ENCODE results near the gene IL36G. TPM values are rescaled to one million over a fixed set of nuclear protein-coding genes. Genes with fewer than 3 reads are reported as not detected.

Gene IL36G
- total RNA-seq, 2 experiments from 2014 or later = not detected

- H3K36me3 Mint-ChIP-seq = peaks cover 1% of the 10 kb centered on the region
- ATAC-seq (ENCODE audit: low read depth) (no peak), DNase-seq (no peak)
- H3K27me3 Mint-ChIP-seq = peaks cover 13% of the 10 kb centered on the region
- H3K9me3 Mint-ChIP-seq = no peaks in the 10 kb centered on the region
- H3K4me1 Mint-ChIP-seq = no peaks in the 10 kb centered on the region
- H3K4me3 Mint-ChIP-seq = no peak overlapping the region
- POLR2A ChIA-PET = interaction anchor here (0.6 kb wide), 1 partner anchor 199 kb away, joined by 3 read pairs; no protein-coding TSS in a partner anchor
- no peak overlapping the region for H3K27ac Mint-ChIP-seq
Observed at GRCh38 chr2:112954364-112954763, 23.4 kb upstream of the IL36G start.

DNA sequence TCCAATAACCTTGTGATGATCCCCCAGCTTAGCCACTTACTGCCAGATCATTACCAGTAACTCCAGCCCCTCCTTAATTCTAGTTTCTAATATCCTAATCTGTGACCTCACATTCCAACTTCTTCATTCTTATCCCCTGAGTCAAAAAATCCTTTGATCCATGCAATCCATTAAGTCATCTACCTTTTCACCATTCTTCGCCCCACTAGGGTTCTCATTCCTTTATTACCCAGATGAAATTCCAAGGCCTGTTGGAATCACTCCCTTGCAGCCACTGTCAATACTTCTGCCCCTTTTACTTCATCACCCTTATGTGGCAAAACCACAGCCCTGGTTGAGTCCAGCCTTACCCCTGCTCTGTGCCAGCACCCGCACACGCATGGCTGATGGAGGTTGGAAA is 20.3 kb upstream of the IL36G start:
- Mint-ChIP-seq H3K4me1 (no peaks in the 10 kb centered on the region), H3K4me3 (no peak overlapping the region), H3K27me3 (no peaks in the 10 kb centered on the region), H3K27ac (no peak overlapping the region), H3K9me3 (no peaks in the 10 kb centered on the region), H3K36me3 (no peaks in the 10 kb centered on the region)
- POLR2A ChIA-PET = no interaction called here
- no peak for ATAC-seq (ENCODE audit: low read depth)
- DNase-seq = no peak

DNA sequence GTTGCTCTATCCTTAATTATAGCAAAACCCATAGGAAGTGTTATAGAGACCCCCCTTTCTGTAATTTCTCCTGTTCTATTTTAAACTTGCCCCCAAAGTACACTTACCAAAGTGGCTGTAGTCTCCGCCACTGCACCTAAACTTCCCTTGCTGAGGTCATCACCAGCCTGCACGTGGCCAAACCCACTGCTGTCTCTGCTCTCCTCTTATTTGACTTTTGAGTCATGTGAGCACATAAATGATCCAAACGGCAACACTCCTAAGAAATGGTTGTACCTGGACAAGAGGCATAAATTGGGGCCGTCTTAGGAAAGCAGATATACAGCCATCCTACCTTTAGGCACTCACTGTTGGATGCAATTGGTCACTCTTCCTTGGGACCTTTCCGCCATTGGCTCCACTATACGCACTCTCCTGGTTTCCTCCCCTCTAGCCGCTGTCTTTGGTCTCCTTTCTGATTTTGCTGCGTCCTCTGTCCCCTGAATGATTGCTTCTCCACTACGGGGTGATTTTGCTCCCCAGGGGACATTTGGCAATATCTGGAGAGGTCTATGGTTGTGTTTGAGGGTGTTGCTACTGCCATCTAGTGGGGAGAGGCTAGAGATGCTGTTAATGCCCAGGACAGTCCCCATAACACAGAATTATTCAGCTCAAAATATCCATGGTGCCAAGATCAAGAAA is 19.2 kb upstream of the IL36G start:
- H3K27me3 Mint-ChIP-seq = no peaks in the 10 kb centered on the region

DNA sequence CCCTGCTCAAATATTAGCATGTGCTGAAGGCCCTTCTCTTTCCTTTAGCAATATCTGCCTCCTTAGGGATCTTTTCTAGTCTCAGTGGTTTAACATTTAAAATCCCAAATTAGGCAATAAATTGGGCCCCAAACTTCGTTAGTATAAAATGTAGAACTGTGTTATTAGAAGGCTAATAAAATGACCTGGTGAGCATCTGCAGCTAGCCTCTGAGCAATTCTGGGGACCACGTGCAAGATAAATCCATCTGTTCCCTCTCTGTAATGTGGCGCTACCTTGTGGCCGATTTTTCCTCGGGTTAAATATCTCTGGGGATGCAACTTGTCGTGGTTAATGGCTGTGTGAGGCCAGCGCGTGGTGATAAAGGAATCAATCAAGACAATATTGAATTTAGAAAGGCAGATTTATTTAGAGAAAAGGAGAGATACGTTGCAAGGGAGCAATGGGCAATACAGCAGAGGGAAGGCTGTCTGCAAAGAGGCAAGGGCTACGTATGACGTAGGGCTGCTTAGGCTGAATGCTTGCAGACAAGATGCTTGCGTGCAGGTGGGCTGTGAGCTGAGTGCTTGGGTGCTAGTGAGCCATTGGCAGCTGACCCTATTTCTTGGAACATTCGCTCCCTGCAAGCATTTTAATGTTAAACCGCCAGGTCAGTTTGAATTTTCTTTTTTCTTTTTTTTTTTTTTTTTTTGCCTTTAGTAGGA is 18.5 kb upstream of the IL36G start:
- Mint-ChIP-seq H3K27ac (no peak overlapping the region), H3K27me3 (no peaks in the 10 kb centered on the region), H3K36me3 (no peaks in the 10 kb centered on the region), H3K9me3 (no peaks in the 10 kb centered on the region), H3K4me3 (no peak overlapping the region), H3K4me1 (no peaks in the 10 kb centered on the region)
- ATAC-seq (ENCODE audit: low read depth) (no peak), DNase-seq (no peak)
- POLR2A ChIA-PET = no interaction called here

More for the DNA sequence above, 19.2 kb upstream of the IL36G start:
- no peaks in the 10 kb centered on the region for H3K36me3 Mint-ChIP-seq
- no peaks in the 10 kb centered on the region for H3K9me3 Mint-ChIP-seq
- ATAC-seq (ENCODE audit: low read depth) (peak; percentile 92), DNase-seq (no peak)
- POLR2A ChIA-PET = no interaction called here
- H3K4me1 Mint-ChIP-seq = no peaks in the 10 kb centered on the region
- H3K27ac Mint-ChIP-seq = no peak overlapping the region
- H3K4me3 Mint-ChIP-seq = no peak overlapping the region

- no peak for ATAC-seq (ENCODE audit: low read depth)
- Mint-ChIP-seq H3K4me1 (no peaks in the 10 kb centered on the region), H3K27me3 (no peaks in the 10 kb centered on the region), H3K9me3 (no peaks in the 10 kb centered on the region), H3K4me3 (no peak overlapping the region), H3K36me3 (no peaks in the 10 kb centered on the region), H3K27ac (no peak overlapping the region)
- POLR2A ChIA-PET = no interaction called here
- no peak for DNase-seq
Observed at GRCh38 chr2:112960230-112960825, 17.5 kb upstream of the IL36G start.

DNA sequence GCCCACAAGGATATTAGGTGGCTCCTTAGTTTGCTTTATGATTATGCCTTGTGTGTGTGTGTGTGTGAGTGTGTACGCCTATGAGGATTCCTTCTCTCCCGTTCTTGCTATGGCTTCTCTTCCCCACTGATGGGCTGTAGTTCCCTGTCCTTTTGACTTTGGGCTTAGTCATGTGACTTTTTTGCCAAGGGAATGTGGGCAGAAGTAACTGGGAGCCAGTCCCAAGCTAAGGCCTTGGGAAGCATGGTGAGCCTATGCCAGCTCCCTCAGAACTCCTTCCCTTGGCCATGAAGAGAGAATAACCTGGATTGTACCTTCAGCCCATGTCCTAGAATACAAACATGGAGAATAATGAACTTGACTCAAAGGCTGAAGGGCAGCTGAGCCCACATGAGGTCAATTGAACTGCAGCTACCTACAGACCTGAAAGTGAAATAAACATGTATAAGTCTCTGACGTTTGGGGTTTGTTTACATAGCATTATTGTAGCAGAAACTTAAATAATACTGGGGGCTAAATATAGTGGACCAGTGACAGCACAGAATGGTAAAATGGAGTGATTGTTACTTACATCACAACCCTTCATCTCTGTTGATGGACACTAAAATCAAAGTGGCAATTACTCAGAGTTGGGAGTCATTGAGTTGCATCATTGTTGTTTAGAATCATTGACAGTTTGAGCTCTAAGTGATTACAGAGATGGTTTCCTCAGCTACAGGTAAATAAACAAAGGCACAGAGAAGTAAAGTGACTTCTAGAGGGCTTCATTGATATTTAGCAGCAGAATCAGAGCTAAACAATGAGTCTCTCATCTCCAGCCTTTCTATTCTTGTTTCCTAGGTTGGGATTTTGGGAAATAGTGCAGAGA is 15.3 kb upstream of the IL36G start:
- POLR2A ChIA-PET = no interaction called here
- DNase-seq (no peak), ATAC-seq (ENCODE audit: low read depth) (no peak)
- Mint-ChIP-seq H3K4me3 (no peak overlapping the region), H3K4me1 (no peaks in the 10 kb centered on the region), H3K27me3 (no peaks in the 10 kb centered on the region), H3K9me3 (no peaks in the 10 kb centered on the region), H3K36me3 (no peaks in the 10 kb centered on the region), H3K27ac (no peak overlapping the region)

DNA sequence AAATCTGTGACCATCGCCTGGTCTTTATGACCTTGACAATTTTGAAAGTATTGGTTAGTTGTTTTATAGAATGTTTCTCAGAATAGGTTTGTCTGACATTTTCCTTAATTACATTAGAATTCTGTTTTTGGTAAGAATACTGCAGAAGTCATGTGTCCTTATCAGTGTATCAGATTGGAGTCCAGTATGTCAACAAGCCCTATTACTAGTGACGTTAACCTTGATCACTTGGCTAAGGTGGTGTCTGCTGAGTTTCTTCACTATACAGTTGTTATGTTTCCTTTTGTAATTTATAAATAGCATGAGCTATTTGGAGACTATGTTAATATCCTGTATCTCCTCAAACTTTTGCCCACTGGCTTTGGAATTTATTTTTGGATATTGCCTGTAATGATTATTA is 10.8 kb upstream of the IL36G start:
- Mint-ChIP-seq H3K27me3 (no peaks in the 10 kb centered on the region), H3K36me3 (peaks cover 6% of the 10 kb centered on the region), H3K4me1 (peaks cover 4% of the 10 kb centered on the region), H3K9me3 (peaks cover 5% of the 10 kb centered on the region), H3K4me3 (no peak overlapping the region), H3K27ac (no peak overlapping the region)
- POLR2A ChIA-PET = no interaction called here
- ATAC-seq (ENCODE audit: low read depth) (no peak), DNase-seq (no peak)

GRCh38 chr2:112972423-112973086 is 5.3 kb upstream of the IL36G start:
- Mint-ChIP-seq H3K27ac (no peak overlapping the region), H3K9me3 (peaks cover 5% of the 10 kb centered on the region), H3K36me3 (peaks cover 6% of the 10 kb centered on the region), H3K27me3 (no peaks in the 10 kb centered on the region), H3K4me3 (no peak overlapping the region), H3K4me1 (peaks cover 4% of the 10 kb centered on the region)
- POLR2A ChIA-PET = no interaction called here
- ATAC-seq (ENCODE audit: low read depth) (no peak), DNase-seq (no peak)

- H3K9me3 Mint-ChIP-seq = peaks cover 2% of the 10 kb centered on the region
- DNase-seq (no peak), ATAC-seq (ENCODE audit: low read depth) (no peak)
- POLR2A ChIA-PET = no interaction called here
- H3K27me3 Mint-ChIP-seq = no peaks in the 10 kb centered on the region
- H3K4me3 Mint-ChIP-seq = no peak overlapping the region
- no peak overlapping the region for H3K27ac Mint-ChIP-seq
- peaks cover 4% of the 10 kb centered on the region for H3K4me1 Mint-ChIP-seq
- peaks cover 4% of the 10 kb centered on the region for H3K36me3 Mint-ChIP-seq
Observed at GRCh38 chr2:112973156-112973555, 4.7 kb upstream of the IL36G start.

- no peak overlapping the region for H3K27ac Mint-ChIP-seq
- ATAC-seq (ENCODE audit: low read depth) = no peak
Observed at GRCh38 chr2:112979731-112980130, 1.9 kb downstream of the IL36G start.

DNA sequence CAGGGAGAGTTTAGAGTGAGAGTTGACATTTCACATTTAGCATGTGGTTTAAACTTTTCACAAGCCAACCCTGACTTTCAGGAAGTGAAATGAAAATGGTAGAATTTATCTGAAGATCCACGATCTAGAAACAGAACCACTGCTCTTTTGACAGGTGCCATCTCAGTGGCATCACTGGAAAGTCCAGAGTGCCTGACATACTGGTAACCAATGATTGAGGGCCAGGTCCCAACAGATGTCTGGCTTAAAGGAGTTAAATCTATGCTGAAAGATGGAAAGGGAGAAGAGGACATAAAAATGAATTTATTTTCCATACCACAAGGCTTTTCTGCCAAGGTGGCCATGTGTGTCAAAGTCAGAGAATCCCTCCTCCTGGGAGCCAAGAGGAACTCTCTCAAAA is 2.7 kb downstream of the IL36G start:
- ATAC-seq (ENCODE audit: low read depth) = no peak
- no peak overlapping the region for H3K4me3 Mint-ChIP-seq
- POLR2A ChIA-PET = no interaction called here
- peak overlapping the region; percentile 79 for H3K27ac Mint-ChIP-seq
- no peaks in the 10 kb centered on the region for H3K27me3 Mint-ChIP-seq
- no peaks in the 10 kb centered on the region for H3K9me3 Mint-ChIP-seq
- no peak for DNase-seq
- peaks cover 23% of the 10 kb centered on the region for H3K4me1 Mint-ChIP-seq
- H3K36me3 Mint-ChIP-seq = no peaks in the 10 kb centered on the region

More at GRCh38 chr2:112979731-112980130, 1.9 kb downstream of the IL36G start:
- Mint-ChIP-seq H3K4me3 (no peak overlapping the region), H3K36me3 (no peaks in the 10 kb centered on the region), H3K9me3 (no peaks in the 10 kb centered on the region), H3K27me3 (no peaks in the 10 kb centered on the region), H3K4me1 (peaks cover 17% of the 10 kb centered on the region)
- POLR2A ChIA-PET = interaction anchor here (0.6 kb wide), 1 partner anchor 349 kb away, joined by 4 read pairs; no protein-coding TSS in a partner anchor
- DNase-seq = no peak

DNA sequence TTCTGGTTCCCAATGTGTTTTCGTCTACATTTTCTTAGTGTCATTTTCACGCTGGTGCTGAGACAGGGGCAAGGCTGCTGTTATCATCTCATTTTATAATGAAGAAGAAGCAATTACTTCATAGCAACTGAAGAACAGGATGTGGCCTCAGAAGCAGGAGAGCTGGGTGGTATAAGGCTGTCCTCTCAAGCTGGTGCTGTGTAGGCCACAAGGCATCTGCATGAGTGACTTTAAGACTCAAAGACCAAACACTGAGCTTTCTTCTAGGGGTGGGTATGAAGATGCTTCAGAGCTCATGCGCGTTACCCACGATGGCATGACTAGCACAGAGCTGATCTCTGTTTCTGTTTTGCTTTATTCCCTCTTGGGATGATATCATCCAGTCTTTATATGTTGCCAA is 7.3 kb downstream of the IL36G start:
- peak; percentile 49 for DNase-seq
- peaks cover 24% of the 10 kb centered on the region for H3K4me1 Mint-ChIP-seq
- ATAC-seq (ENCODE audit: low read depth) = peak; percentile 100
- H3K4me3 Mint-ChIP-seq = no peak overlapping the region
- H3K9me3 Mint-ChIP-seq = peaks cover 18% of the 10 kb centered on the region
- H3K27me3 Mint-ChIP-seq = no peaks in the 10 kb centered on the region
- peak overlapping the region; percentile 64 for H3K27ac Mint-ChIP-seq
- POLR2A ChIA-PET = interaction anchor here (0.6 to 1.8 kb wide), 7 partner anchors 11 to 277 kb away, joined by 3 to 14 read pairs (median 3); no protein-coding TSS in a partner anchor
- peaks cover 9% of the 10 kb centered on the region for H3K36me3 Mint-ChIP-seq

DNA sequence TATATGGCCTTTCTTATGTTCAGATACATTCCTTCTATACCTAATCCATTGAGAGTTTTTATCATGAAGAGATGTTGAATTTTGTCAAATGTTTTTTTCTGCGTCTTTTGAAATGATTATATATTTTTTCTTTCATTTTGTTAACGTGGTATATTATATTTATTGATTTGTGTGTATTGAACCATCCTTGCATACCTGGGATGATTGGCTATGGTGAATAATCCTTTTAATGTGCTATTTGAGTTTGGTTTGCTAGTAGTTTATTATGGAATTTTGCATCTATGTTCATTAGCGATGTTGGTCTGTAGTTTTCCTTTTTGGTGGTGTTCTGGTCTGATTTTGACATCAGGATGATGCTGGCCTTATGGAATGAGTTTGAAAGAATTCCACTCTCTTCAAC is 11.8 kb downstream of the IL36G start:
- Mint-ChIP-seq H3K27me3 (no peaks in the 10 kb centered on the region), H3K27ac (no peak overlapping the region), H3K36me3 (peaks cover 24% of the 10 kb centered on the region), H3K4me1 (peaks cover 17% of the 10 kb centered on the region), H3K9me3 (peaks cover 35% of the 10 kb centered on the region), H3K4me3 (no peak overlapping the region)
- DNase-seq = no peak
- ATAC-seq (ENCODE audit: low read depth) = no peak
- POLR2A ChIA-PET = no interaction called here
